T-cell (primary cell): ENCODE results near the gene DUSP28. TPM values are rescaled to one million over a fixed set of nuclear protein-coding genes. Genes with fewer than 3 reads are reported as not detected.

ENCODE experiments used
- ATAC-seq, 4 experiments: fragments of 200-7000 bp in 3 of 4; fragments of 150-1000 bp in 1 of 4; cut with Tn5 transposase; replicated peaks in 1 of 4; 1 replicate in 3 of 4; 2 replicates in 1 of 4; pipeline ENCODE4 v1.10.0; 2021; ENCODE audit warnings: moderate library complexity in 3 of 4, mild to moderate bottlenecking in 2 of 4, moderate number of reproducible peaks in 1 of 4
- CTCF ChIA-PET, 2 donors: fragments of 300-600 bp; sonication (Branson Sonifier 250); formaldehyde crosslinking; loops; one replicate each; lab custom pipeline; 2022; ENCODE audit warnings: antibody characterized with exemption in 2 of 2; lab: Charles Lee
- POLR2A ChIA-PET, 2 donors: fragments of 300-600 bp; sonication (Branson Sonifier 250); formaldehyde crosslinking; loops; one replicate each; lab custom pipeline; 2022; ENCODE audit warnings: antibody characterized with exemption in 2 of 2; lab: Charles Lee
- DNase-seq, 35 experiments: peaks; one replicate each; pipeline versions ENCODE4 v3.0.0 to v3.0.0-alpha.2; 2013 to 2023
- H3K27ac ChIP-seq: one replicate; pipeline ENCODE4 v1.5.1; 2013; ENCODE audit warnings: low read length
- H3K27me3 ChIP-seq, 2 experiments: replicated peaks in 1 of 2; 1 replicate in 1 of 2; 2 replicates in 1 of 2; pipeline versions ENCODE4 v1.6.1 to v1.7.0; 2013; ENCODE audit warnings: low read length in 1 of 2, mixed read lengths in 1 of 2; ENCODE audit not compliant: control insufficient read depth in 2 of 2, insufficient read depth in 2 of 2; ENCODE audit errors: extremely low read depth in 1 of 2
- H3K36me3 ChIP-seq, 2 donors: 1 replicate in 1 of 2; 2 replicates in 1 of 2; pipeline versions ENCODE4 v1.6.1 to v1.7.0; 2013; ENCODE audit warnings: low read length in 1 of 2; ENCODE audit not compliant: control insufficient read depth in 2 of 2, insufficient read depth in 1 of 2; ENCODE audit errors: extremely low read depth in 1 of 2
- H3K4me1 ChIP-seq, 2 experiments: 1 replicate in 1 of 2; 2 replicates in 1 of 2; pipeline versions ENCODE4 v1.6.1 to v1.7.0; 2013; ENCODE audit warnings: low read length in 2 of 2, mixed read lengths in 1 of 2; ENCODE audit not compliant: insufficient read depth in 2 of 2, control insufficient read depth in 1 of 2; ENCODE audit errors: extremely low read depth in 1 of 2
- H3K4me3 ChIP-seq, 2 donors: 1 replicate in 1 of 2; 2 replicates in 1 of 2; pipeline versions ENCODE4 v1.5.1 to v1.7.0; 2013; ENCODE audit warnings: mild to moderate bottlenecking in 2 of 2, low read length in 1 of 2, moderate library complexity in 1 of 2; ENCODE audit not compliant: control insufficient read depth in 1 of 2; ENCODE audit errors: extremely low read depth in 1 of 2
- H3K9me3 ChIP-seq: 2 replicates; pipeline ENCODE4 v1.7.0; 2013
- H3K27ac Mint-ChIP-seq, 2 donors: one replicate each; pipeline ENCODE4 v1.8.0; 2020 to 2021; ENCODE audit warnings: mild to moderate bottlenecking in 2 of 2, mixed read lengths in 2 of 2
- H3K27me3 Mint-ChIP-seq, 2 donors: one replicate each; pipeline ENCODE4 v1.8.0; 2021 to 2022; ENCODE audit warnings: mixed read lengths in 2 of 2
- H3K36me3 Mint-ChIP-seq: one replicate; pipeline ENCODE4 v1.8.0; 2021; ENCODE audit warnings: mixed read lengths
- H3K4me1 Mint-ChIP-seq, 3 donors: one replicate each; pipeline ENCODE4 v1.8.0; 2020 to 2022; ENCODE audit warnings: mixed read lengths in 3 of 3, mild to moderate bottlenecking in 1 of 3
- H3K4me3 Mint-ChIP-seq, 3 donors: one replicate each; pipeline ENCODE4 v1.8.0; 2020 to 2022; ENCODE audit warnings: mild to moderate bottlenecking in 3 of 3, mixed read lengths in 3 of 3, moderate library complexity in 3 of 3
- H3K9me3 Mint-ChIP-seq, 3 donors: one replicate each; pipeline ENCODE4 v1.8.0; 2020 to 2022; ENCODE audit warnings: mixed read lengths in 3 of 3
- WGBS: methylation state at CpG from one replicate; pipeline ENCODE4 v1.1.5; 2013; ENCODE audit warnings: missing lambda C conversion rate; ENCODE audit not compliant: insufficient coverage; 5-methylcytosine and 5-hydroxymethylcytosine counted together
- total RNA-seq, 35 experiments: library from RNA in 6 of 35; stranded (reverse) in 6 of 35; fragments of 120-200 nt in 1 of 35; gene quantifications; one replicate each; pipeline versions ENCODE4 v1.2.1 to v1.2.4 and lab custom pipeline; 2013 to 2026

DUSP28 gene
- total RNA-seq, 5 donors from 2014 or later (not counting 1 experiment from before 2014, with no cell fraction given) = 11.0 to 17.3 (median 15.4) TPM

- POLR2A ChIA-PET = interaction anchor here in 1 of 2 donors (0.5 kb wide), 1 partner anchor 20 kb away, joined by 5 read pairs; no protein-coding TSS in a partner anchor
- Histone ChIP-seq H3K4me3 (no peak overlapping the region), H3K9me3 (no peaks in the 10 kb centered on the region), H3K36me3 (peaks cover 11 to 22% of the 10 kb centered on the region in 2 donors), H3K27ac (no peak overlapping the region), H3K4me1 (no peaks in the 10 kb centered on the region), H3K27me3 (no peaks in the 10 kb centered on the region)
- DNase-seq (peak in 1 of 35 experiments; percentile 9), ATAC-seq (no peak)
- CTCF ChIA-PET = no interaction called here
- Mint-ChIP-seq H3K27me3 (no peaks in the 10 kb centered on the region), H3K36me3 (no peaks in the 10 kb centered on the region), H3K4me1 (no peaks in the 10 kb centered on the region), H3K9me3 (no peaks in the 10 kb centered on the region), H3K4me3 (no peak overlapping the region), H3K27ac (no peak overlapping the region)
- 94% methylated on average over 31 of the region's 32 CpGs for WGBS
Measured at GRCh38 chr2:240602266-240603050, 42.3 kb downstream of the DUSP28 start.

GRCh38 chr2:240603081-240603835, 43.1 kb downstream of the DUSP28 start:
- Histone ChIP-seq H3K27me3 (no peaks in the 10 kb centered on the region), H3K4me1 (no peaks in the 10 kb centered on the region), H3K9me3 (no peaks in the 10 kb centered on the region), H3K27ac (no peak overlapping the region), H3K4me3 (no peak overlapping the region), H3K36me3 (peaks cover 11 to 16% of the 10 kb centered on the region in 2 donors)
- H3K4me1 Mint-ChIP-seq = no peaks in the 10 kb centered on the region
- DNase-seq (peak in 2 of 35 experiments; percentile 2 to 4), ATAC-seq (no peak)
- ChIA-PET CTCF (no interaction called here), POLR2A (no interaction called here)
- 92% methylated on average over 18 of the region's 22 CpGs for WGBS
- H3K4me3 Mint-ChIP-seq = no peak overlapping the region
- no peaks in the 10 kb centered on the region for H3K9me3 Mint-ChIP-seq
- no peaks in the 10 kb centered on the region for H3K27me3 Mint-ChIP-seq
- H3K36me3 Mint-ChIP-seq = no peaks in the 10 kb centered on the region
- no peak overlapping the region for H3K27ac Mint-ChIP-seq

- POLR2A ChIA-PET = no interaction called here
- WGBS = 93% methylated on average over 8 of the region's 10 CpGs
Measured at GRCh38 chr2:240603846-240604245, 43.7 kb downstream of the DUSP28 start.

GRCh38 chr2:240604291-240604938, 44.3 kb downstream of the DUSP28 start:
- Mint-ChIP-seq H3K27me3 (no peaks in the 10 kb centered on the region), H3K36me3 (no peaks in the 10 kb centered on the region), H3K9me3 (no peaks in the 10 kb centered on the region), H3K4me3 (no peak overlapping the region), H3K27ac (no peak overlapping the region), H3K4me1 (no peaks in the 10 kb centered on the region)
- H3K4me3 ChIP-seq = no peak overlapping the region
- no peaks in the 10 kb centered on the region for H3K27me3 ChIP-seq
- ATAC-seq (no peak), DNase-seq (peak in 1 of 35 experiments; percentile 19)
- ChIA-PET CTCF (no interaction called here), POLR2A (no interaction called here)
- no peak overlapping the region for H3K27ac ChIP-seq
- H3K9me3 ChIP-seq = no peaks in the 10 kb centered on the region
- peaks cover 7% of the 10 kb centered on the region in 2 donors for H3K36me3 ChIP-seq
- no peaks in the 10 kb centered on the region for H3K4me1 ChIP-seq
- WGBS = 93% methylated on average over 7 of the region's 11 CpGs

More at GRCh38 chr2:240603846-240604245, 43.7 kb downstream of the DUSP28 start:
- peaks cover 7 to 11% of the 10 kb centered on the region in 2 donors for H3K36me3 ChIP-seq
- no peak overlapping the region for H3K27ac Mint-ChIP-seq
- H3K27ac ChIP-seq = no peak overlapping the region
- H3K4me1 Mint-ChIP-seq = no peaks in the 10 kb centered on the region
- no peaks in the 10 kb centered on the region for H3K27me3 ChIP-seq
- no peaks in the 10 kb centered on the region for H3K36me3 Mint-ChIP-seq
- no peaks in the 10 kb centered on the region for H3K4me1 ChIP-seq
- H3K9me3 Mint-ChIP-seq = no peaks in the 10 kb centered on the region
- H3K9me3 ChIP-seq = no peaks in the 10 kb centered on the region
- H3K27me3 Mint-ChIP-seq = no peaks in the 10 kb centered on the region
- ATAC-seq (no peak), DNase-seq (peak in 1 of 35 experiments; percentile 18)
- no peak overlapping the region for H3K4me3 Mint-ChIP-seq
- H3K4me3 ChIP-seq = no peak overlapping the region
- CTCF ChIA-PET = no interaction called here

- Mint-ChIP-seq H3K4me1 (no peaks in the 10 kb centered on the region), H3K9me3 (no peaks in the 10 kb centered on the region), H3K4me3 (no peak overlapping the region), H3K27ac (no peak overlapping the region), H3K36me3 (no peaks in the 10 kb centered on the region), H3K27me3 (no peaks in the 10 kb centered on the region)
- no peak overlapping the region for H3K27ac ChIP-seq
- H3K36me3 ChIP-seq = peaks cover 1 to 7% of the 10 kb centered on the region in 2 donors
- no peak for ATAC-seq
- no peak overlapping the region for H3K4me3 ChIP-seq
- H3K27me3 ChIP-seq = no peaks in the 10 kb centered on the region
- WGBS = 94% methylated on average over 15 of the region's 19 CpGs
- CTCF ChIA-PET = no interaction called here
- H3K9me3 ChIP-seq = no peaks in the 10 kb centered on the region
- POLR2A ChIA-PET = no interaction called here
- no peak for DNase-seq
- H3K4me1 ChIP-seq = no peaks in the 10 kb centered on the region
Measured at GRCh38 chr2:240604939-240605716, 45.0 kb downstream of the DUSP28 start.
